ENCODE data around the gene ARGLU1.

Gene ARGLU1

GRCh38 chr13:106597186-106597585 lies 29.2 kb upstream of the ARGLU1 start:
- no peak overlapping the region for H3K4me3 Mint-ChIP-seq
- DNase-seq (no peak), ATAC-seq (replicated peaks) (no peak)
- no peaks in the 10 kb centered on the region for H3K9me3 Mint-ChIP-seq
- H3K27me3 Mint-ChIP-seq = peaks cover 28 to 51% of the 10 kb centered on the region in 2 donors
- H3K4me1 Mint-ChIP-seq (ENCODE audit: low read depth in 2 of 2) = peaks cover 5% of the 10 kb centered on the region in 2 donors
- H3K27ac Mint-ChIP-seq = no peak overlapping the region
- peaks cover 3% of the 10 kb centered on the region for H3K36me3 Mint-ChIP-seq (ENCODE audit: insufficient read depth)

GRCh38 chr13:106596275-106596937 lies 28.5 kb upstream of the ARGLU1 start:
- ATAC-seq (replicated peaks) = no peak
- Mint-ChIP-seq H3K4me3 (no peak overlapping the region), H3K27ac (no peak overlapping the region), H3K9me3 (no peaks in the 10 kb centered on the region), H3K36me3 (ENCODE audit: insufficient read depth) (peaks cover 3% of the 10 kb centered on the region), H3K4me1 (ENCODE audit: low read depth in 2 of 2) (peaks cover 4 to 5% of the 10 kb centered on the region in 2 donors), H3K27me3 (peaks cover 26 to 58% of the 10 kb centered on the region in 2 donors)
- DNase-seq = no peak

GRCh38 chr13:106595625-106596024 lies 27.7 kb upstream of the ARGLU1 start:
- no peak for DNase-seq

GRCh38 chr13:106594980-106595379 lies 27.0 kb upstream of the ARGLU1 start:
- peaks cover 0 to under 1% of the 10 kb centered on the region in 2 donors for H3K4me1 Mint-ChIP-seq (ENCODE audit: low read depth in 2 of 2)
- H3K4me3 Mint-ChIP-seq = no peak overlapping the region
- no peak for ATAC-seq (replicated peaks)
- H3K36me3 Mint-ChIP-seq (ENCODE audit: insufficient read depth) = peaks cover 3% of the 10 kb centered on the region
- peaks cover 27 to 61% of the 10 kb centered on the region in 2 donors for H3K27me3 Mint-ChIP-seq
- no peaks in the 10 kb centered on the region for H3K9me3 Mint-ChIP-seq
- H3K27ac Mint-ChIP-seq = no peak overlapping the region
- DNase-seq = no peak

More at GRCh38 chr13:106595625-106596024, 27.7 kb upstream of the ARGLU1 start:
- Mint-ChIP-seq H3K36me3 (ENCODE audit: insufficient read depth) (peaks cover 3% of the 10 kb centered on the region), H3K4me1 (ENCODE audit: low read depth in 2 of 2) (peaks cover 4 to 5% of the 10 kb centered on the region in 2 donors), H3K27me3 (peaks cover 26 to 60% of the 10 kb centered on the region in 2 donors), H3K4me3 (no peak overlapping the region), H3K27ac (no peak overlapping the region), H3K9me3 (no peaks in the 10 kb centered on the region)
- no peak for ATAC-seq (replicated peaks)

GRCh38 chr13:106593132-106593531 lies 25.2 kb upstream of the ARGLU1 start:
- Mint-ChIP-seq H3K27ac (no peak overlapping the region), H3K4me1 (ENCODE audit: low read depth in 2 of 2) (no peaks in the 10 kb centered on the region), H3K9me3 (no peaks in the 10 kb centered on the region), H3K27me3 (peaks cover 34 to 64% of the 10 kb centered on the region in 2 donors), H3K4me3 (no peak overlapping the region), H3K36me3 (ENCODE audit: insufficient read depth) (peaks cover 3% of the 10 kb centered on the region)
- DNase-seq = no peak
- no peak for ATAC-seq (replicated peaks)

GRCh38 chr13:106591299-106591698 lies 23.4 kb upstream of the ARGLU1 start:
- H3K4me3 Mint-ChIP-seq = no peak overlapping the region
- ATAC-seq (replicated peaks) (no peak), DNase-seq (no peak)
- H3K27ac Mint-ChIP-seq = no peak overlapping the region
- H3K36me3 Mint-ChIP-seq (ENCODE audit: insufficient read depth) = peaks cover 3% of the 10 kb centered on the region
- no peaks in the 10 kb centered on the region for H3K4me1 Mint-ChIP-seq (ENCODE audit: low read depth in 2 of 2)
- H3K9me3 Mint-ChIP-seq = peaks cover 3 to 7% of the 10 kb centered on the region in 2 donors
- peaks cover 22 to 51% of the 10 kb centered on the region in 2 donors for H3K27me3 Mint-ChIP-seq

GRCh38 chr13:106589716-106590115 lies 21.8 kb upstream of the ARGLU1 start:
- H3K27me3 Mint-ChIP-seq = peaks cover 15 to 39% of the 10 kb centered on the region in 2 donors
- no peak overlapping the region for H3K27ac Mint-ChIP-seq
- H3K9me3 Mint-ChIP-seq = peaks cover 3 to 16% of the 10 kb centered on the region in 2 donors
- H3K4me1 Mint-ChIP-seq (ENCODE audit: low read depth in 2 of 2) = no peaks in the 10 kb centered on the region
- no peaks in the 10 kb centered on the region for H3K36me3 Mint-ChIP-seq (ENCODE audit: insufficient read depth)
- no peak overlapping the region for H3K4me3 Mint-ChIP-seq
- DNase-seq (no peak), ATAC-seq (replicated peaks) (no peak)

GRCh38 chr13:106588367-106588766 lies 20.4 kb upstream of the ARGLU1 start:
- DNase-seq (no peak), ATAC-seq (replicated peaks) (no peak)
- no peaks in the 10 kb centered on the region for H3K36me3 Mint-ChIP-seq (ENCODE audit: insufficient read depth)
- H3K27ac Mint-ChIP-seq = no peak overlapping the region
- H3K27me3 Mint-ChIP-seq = peaks cover 15 to 38% of the 10 kb centered on the region in 2 donors
- no peaks in the 10 kb centered on the region for H3K4me1 Mint-ChIP-seq (ENCODE audit: low read depth in 2 of 2)
- H3K4me3 Mint-ChIP-seq = no peak overlapping the region
- H3K9me3 Mint-ChIP-seq = peaks cover 3 to 19% of the 10 kb centered on the region in 2 donors

- Mint-ChIP-seq H3K9me3 (peaks cover 3 to 19% of the 10 kb centered on the region in 2 donors), H3K27me3 (peaks cover 15 to 33% of the 10 kb centered on the region in 2 donors), H3K36me3 (ENCODE audit: insufficient read depth) (no peaks in the 10 kb centered on the region), H3K27ac (no peak overlapping the region), H3K4me3 (no peak overlapping the region), H3K4me1 (ENCODE audit: low read depth in 2 of 2) (no peaks in the 10 kb centered on the region)
- no peak for DNase-seq
- no peak for ATAC-seq (replicated peaks)
Observed at GRCh38 chr13:106587787-106588186, 19.9 kb upstream of the ARGLU1 start.

- no peak overlapping the region for H3K27ac Mint-ChIP-seq
- DNase-seq (no peak), ATAC-seq (replicated peaks) (no peak)
- H3K4me1 Mint-ChIP-seq (ENCODE audit: low read depth in 2 of 2) = no peaks in the 10 kb centered on the region
- no peaks in the 10 kb centered on the region for H3K36me3 Mint-ChIP-seq (ENCODE audit: insufficient read depth)
- H3K27me3 Mint-ChIP-seq = peaks cover 15 to 27% of the 10 kb centered on the region in 2 donors
- H3K9me3 Mint-ChIP-seq = peaks cover 3 to 19% of the 10 kb centered on the region in 2 donors
- H3K4me3 Mint-ChIP-seq = no peak overlapping the region
Observed at GRCh38 chr13:106586648-106587166, 18.8 kb upstream of the ARGLU1 start.

GRCh38 chr13:106581225-106581624 lies 13.3 kb upstream of the ARGLU1 start:
- Mint-ChIP-seq H3K36me3 (ENCODE audit: insufficient read depth) (no peaks in the 10 kb centered on the region), H3K27me3 (peaks cover 0 to 16% of the 10 kb centered on the region in 2 donors), H3K4me1 (ENCODE audit: low read depth in 2 of 2) (no peaks in the 10 kb centered on the region), H3K4me3 (no peak overlapping the region), H3K27ac (no peak overlapping the region), H3K9me3 (peaks cover 0 to 11% of the 10 kb centered on the region in 2 donors)
- ATAC-seq (replicated peaks) (no peak), DNase-seq (no peak)

GRCh38 chr13:106575896-106576295 lies 8.0 kb upstream of the ARGLU1 start:
- Mint-ChIP-seq H3K9me3 (no peaks in the 10 kb centered on the region), H3K4me3 (no peak overlapping the region), H3K27ac (no peak overlapping the region), H3K27me3 (peaks cover 0 to 5% of the 10 kb centered on the region in 2 donors), H3K36me3 (ENCODE audit: insufficient read depth) (no peaks in the 10 kb centered on the region), H3K4me1 (ENCODE audit: low read depth in 2 of 2) (no peaks in the 10 kb centered on the region)
- no peak for DNase-seq
- ATAC-seq (replicated peaks) = no peak

GRCh38 chr13:106573868-106574267 lies 5.9 kb upstream of the ARGLU1 start:
- DNase-seq (no peak), ATAC-seq (replicated peaks) (no peak)
- Mint-ChIP-seq H3K4me3 (no peak overlapping the region), H3K9me3 (no peaks in the 10 kb centered on the region), H3K36me3 (ENCODE audit: insufficient read depth) (peaks cover 5% of the 10 kb centered on the region), H3K4me1 (ENCODE audit: low read depth in 2 of 2) (peaks cover 0 to 6% of the 10 kb centered on the region in 2 donors), H3K27ac (no peak overlapping the region), H3K27me3 (no peaks in the 10 kb centered on the region)

- Mint-ChIP-seq H3K4me3 (no peak overlapping the region), H3K4me1 (ENCODE audit: low read depth in 2 of 2) (peaks cover 4 to 10% of the 10 kb centered on the region in 2 donors), H3K9me3 (no peaks in the 10 kb centered on the region), H3K27me3 (no peaks in the 10 kb centered on the region), H3K36me3 (ENCODE audit: insufficient read depth) (peaks cover 6% of the 10 kb centered on the region), H3K27ac (no peak overlapping the region)
- DNase-seq (no peak), ATAC-seq (replicated peaks) (no peak)
Observed at GRCh38 chr13:106573284-106573846, 5.4 kb upstream of the ARGLU1 start.

All from effector memory CD8-positive, alpha-beta T cell (primary cell).